ENCODE results near the gene ALG12. TPM values are rescaled to one million over a fixed set of nuclear protein-coding genes. Genes with fewer than 3 reads are reported as not detected.
A peak's percentile ranks its signal among the peaks of the same experiment; 100 is the strongest.

Gene ALG12
- total RNA-seq, 1 donor from 2014 or later, result 20.6 TPM

DNA sequence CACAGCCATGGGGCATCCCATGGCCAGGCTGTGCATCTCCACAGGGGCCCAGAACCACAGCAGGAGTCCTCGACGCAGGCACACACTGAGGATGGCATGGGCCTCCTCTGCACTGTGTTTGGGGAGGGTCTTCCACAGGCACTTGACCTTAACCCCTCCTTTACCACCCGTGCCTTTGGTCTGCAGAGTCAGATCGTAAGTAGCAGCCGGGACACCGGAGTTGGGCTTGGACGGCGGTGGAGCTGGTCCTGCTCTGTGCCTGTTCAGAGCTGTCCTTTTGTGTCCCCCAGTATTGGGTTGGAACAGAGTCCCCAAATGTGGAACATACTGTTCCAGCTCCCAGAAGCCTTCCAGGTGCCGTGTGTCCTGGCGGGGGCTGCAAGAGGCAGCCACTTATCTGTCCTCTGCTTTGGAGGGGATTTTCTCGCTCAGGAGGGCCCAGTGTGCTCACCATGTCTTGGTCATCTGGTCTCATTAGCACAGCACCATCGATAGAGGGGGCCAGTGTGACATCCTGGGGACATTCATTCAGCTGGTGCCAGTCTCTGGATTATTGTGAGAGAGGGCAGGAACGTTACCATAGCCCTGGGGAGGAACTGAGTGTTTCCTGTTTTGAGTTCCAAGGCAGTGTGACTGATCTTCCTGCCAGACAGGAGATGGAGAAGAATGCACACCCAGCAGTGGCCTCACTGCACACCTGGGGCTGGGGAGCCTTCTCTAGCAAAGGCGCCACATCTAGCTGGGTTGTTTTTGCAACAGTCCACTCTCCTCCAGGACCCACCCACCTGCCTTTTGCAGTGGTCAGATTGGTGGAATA is 12.6 kb upstream of the ALG12 start:
- peaks cover 2% of the 10 kb centered on the region for H3K36me3 Mint-ChIP-seq (ENCODE audit: low read depth)
- DNase-seq (ENCODE audit: low spot score), result no peak
- TF ChIP-seq, protein P1, sequence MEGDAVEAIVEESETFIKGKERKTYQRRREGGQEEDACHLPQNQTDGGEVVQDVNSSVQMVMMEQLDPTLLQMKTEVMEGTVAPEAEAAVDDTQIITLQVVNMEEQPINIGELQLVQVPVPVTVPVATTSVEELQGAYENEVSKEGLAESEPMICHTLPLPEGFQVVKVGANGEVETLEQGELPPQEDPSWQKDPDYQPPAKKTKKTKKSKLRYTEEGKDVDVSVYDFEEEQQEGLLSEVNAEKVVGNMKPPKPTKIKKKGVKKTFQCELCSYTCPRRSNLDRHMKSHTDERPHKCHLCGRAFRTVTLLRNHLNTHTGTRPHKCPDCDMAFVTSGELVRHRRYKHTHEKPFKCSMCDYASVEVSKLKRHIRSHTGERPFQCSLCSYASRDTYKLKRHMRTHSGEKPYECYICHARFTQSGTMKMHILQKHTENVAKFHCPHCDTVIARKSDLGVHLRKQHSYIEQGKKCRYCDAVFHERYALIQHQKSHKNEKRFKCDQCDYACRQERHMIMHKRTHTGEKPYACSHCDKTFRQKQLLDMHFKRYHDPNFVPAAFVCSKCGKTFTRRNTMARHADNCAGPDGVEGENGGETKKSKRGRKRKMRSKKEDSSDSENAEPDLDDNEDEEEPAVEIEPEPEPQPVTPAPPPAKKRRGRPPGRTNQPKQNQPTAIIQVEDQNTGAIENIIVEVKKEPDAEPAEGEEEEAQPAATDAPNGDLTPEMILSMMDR (IDR thresholded peaks at IDR 0.05), result peak; percentile 78
- H3K9me3 Mint-ChIP-seq (ENCODE audit: low read depth), result no peaks in the 10 kb centered on the region
- H3K4me3 Mint-ChIP-seq (ENCODE audit: unreplicated experiment), result no peak overlapping the region
- peaks cover 12% of the 10 kb centered on the region for H3K4me1 Mint-ChIP-seq (ENCODE audit: low read depth)
- H3K27me3 Mint-ChIP-seq (ENCODE audit: low read depth), result no peaks in the 10 kb centered on the region
- H3K27ac Mint-ChIP-seq (ENCODE audit: unreplicated experiment), result no peak overlapping the region

DNA sequence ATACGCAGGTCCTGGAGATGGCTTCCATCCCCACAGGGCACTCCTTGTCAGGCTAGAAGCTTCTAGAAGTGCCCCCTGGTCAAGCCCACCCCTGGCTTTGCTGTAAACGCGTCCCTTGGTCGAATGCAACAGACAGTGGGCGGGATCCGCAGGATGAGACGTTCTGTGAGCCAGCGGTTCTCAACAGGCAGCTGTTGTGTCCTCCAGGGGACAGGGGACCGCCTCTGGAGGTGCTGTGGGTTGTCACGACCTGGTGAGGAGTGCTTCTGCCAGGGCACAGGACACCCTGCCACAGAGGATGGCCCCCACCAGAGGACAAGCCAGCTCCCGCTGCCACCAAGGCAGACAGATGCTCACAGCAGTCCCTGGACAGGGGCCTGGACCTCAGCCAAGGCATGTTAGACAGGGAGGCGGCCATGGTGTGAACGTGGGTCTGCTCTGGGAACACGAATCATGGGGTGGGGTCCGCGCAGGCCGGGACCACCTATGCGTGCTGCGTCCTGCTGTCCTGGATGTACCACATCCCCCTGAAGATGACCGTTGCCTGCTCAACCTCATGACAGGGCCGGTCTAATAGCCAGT is 11.8 kb upstream of the ALG12 start:
- Mint-ChIP-seq H3K27ac (ENCODE audit: unreplicated experiment) (no peak overlapping the region), H3K27me3 (ENCODE audit: low read depth) (no peaks in the 10 kb centered on the region), H3K36me3 (ENCODE audit: low read depth) (peaks cover 7% of the 10 kb centered on the region), H3K4me3 (ENCODE audit: unreplicated experiment) (no peak overlapping the region), H3K4me1 (ENCODE audit: low read depth) (peaks cover 12% of the 10 kb centered on the region), H3K9me3 (ENCODE audit: low read depth) (no peaks in the 10 kb centered on the region)
- TF ChIP-seq, protein P1 (IDR thresholded peaks at IDR 0.05), result no peak
- no peak for DNase-seq (ENCODE audit: low spot score)

DNA sequence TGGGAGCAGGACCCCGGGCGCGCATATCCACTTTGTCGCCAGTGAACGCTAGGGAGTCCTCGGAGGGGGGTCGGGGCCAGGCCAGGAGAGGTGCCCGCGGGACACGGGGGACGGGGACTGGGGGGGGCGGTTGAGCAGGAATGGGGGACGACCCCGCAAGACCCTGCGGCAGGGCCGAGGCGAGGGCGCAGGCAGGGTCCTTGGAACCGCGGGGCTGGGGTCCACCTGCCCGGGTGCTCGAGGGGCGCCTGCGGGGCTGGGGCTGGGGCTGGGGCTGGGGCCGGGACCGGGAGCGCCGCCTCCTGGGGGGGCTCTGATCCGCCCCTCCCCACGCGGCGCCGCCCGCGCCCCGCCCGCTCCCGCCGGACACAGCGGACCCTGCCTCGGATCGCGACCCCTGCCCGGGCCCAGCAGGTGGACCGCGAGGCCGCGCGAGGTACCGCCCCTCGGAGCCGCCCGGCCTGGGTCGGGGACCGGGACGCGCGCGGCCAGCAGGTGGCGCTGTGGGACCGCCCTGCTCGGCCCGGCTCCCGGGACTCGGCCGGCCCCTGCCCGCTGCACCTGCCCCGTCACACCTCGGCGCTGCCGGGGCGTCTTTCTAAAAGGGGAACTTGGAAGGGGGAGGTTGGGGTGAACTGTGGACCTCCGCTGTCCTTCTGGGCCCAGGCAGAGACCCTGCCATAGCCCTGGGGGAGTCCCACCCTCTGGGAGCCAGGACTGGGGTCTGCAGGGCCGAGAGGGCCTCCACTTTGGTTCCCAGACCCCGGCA is 11.2 kb upstream of the ALG12 start:
- Mint-ChIP-seq H3K36me3 (ENCODE audit: low read depth) (peaks cover 7% of the 10 kb centered on the region), H3K4me3 (ENCODE audit: unreplicated experiment) (no peak overlapping the region), H3K27me3 (ENCODE audit: low read depth) (no peaks in the 10 kb centered on the region), H3K27ac (ENCODE audit: unreplicated experiment) (no peak overlapping the region), H3K4me1 (ENCODE audit: low read depth) (peaks cover 12% of the 10 kb centered on the region), H3K9me3 (ENCODE audit: low read depth) (no peaks in the 10 kb centered on the region)
- TF ChIP-seq, protein P1 (IDR thresholded peaks at IDR 0.05), result peak; percentile 89
- DNase-seq (ENCODE audit: low spot score), result no peak

DNA sequence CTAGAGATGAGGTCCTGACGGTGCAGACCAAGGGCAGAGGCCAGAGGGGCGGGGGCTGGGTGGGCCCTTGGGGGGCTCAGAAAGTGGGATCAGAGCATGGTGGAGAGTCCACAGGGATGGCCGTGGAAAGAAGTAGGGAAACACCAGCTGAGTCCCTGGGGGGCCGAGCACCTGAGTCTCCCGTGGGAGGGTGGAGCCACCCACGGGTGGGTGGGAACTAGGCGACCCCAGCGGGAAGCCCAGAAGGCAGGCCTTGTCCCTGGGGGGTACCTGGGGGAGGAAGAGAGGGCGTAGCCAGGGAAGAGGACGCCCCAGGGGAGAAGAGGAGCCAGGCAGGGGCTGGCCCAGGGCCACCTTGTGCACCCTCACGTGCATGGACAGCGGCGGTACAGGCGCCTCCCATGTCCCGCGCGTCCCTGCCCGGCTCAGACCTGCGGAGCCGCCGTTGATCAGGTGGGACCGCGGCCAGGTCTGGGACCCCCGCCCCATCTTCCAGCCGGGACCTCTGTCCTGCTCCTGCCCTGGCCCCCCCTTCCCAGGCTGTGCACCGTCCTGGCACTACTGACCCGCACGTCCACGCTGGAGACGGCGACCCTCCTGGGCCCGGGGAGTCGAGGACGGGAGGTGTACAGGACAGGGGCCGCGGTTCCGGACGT is 10.4 kb upstream of the ALG12 start:
- H3K27ac Mint-ChIP-seq (ENCODE audit: unreplicated experiment), result no peak overlapping the region
- no peak for DNase-seq (ENCODE audit: low spot score)
- TF ChIP-seq, protein P1 (IDR thresholded peaks at IDR 0.05), result no peak
- peaks cover 12% of the 10 kb centered on the region for H3K4me1 Mint-ChIP-seq (ENCODE audit: low read depth)
- H3K27me3 Mint-ChIP-seq (ENCODE audit: low read depth), result no peaks in the 10 kb centered on the region
- H3K36me3 Mint-ChIP-seq (ENCODE audit: low read depth), result peaks cover 7% of the 10 kb centered on the region
- H3K9me3 Mint-ChIP-seq (ENCODE audit: low read depth), result no peaks in the 10 kb centered on the region
- H3K4me3 Mint-ChIP-seq (ENCODE audit: unreplicated experiment), result no peak overlapping the region

DNA sequence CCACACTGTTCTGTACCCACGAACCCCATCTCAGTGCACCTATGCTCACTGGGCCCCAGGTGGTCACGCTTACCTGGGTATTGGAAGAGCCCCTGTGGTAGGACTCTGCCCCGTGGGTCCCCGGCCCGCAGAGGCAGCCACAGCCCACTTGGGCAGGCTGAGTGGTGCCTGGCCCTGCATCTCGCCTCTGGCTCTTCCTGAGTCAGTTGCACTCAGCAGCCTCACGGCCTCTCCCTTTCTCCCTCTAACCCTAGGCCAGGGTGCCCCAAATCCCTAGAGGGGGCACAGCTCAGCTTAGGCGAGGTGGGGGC is 9.9 kb upstream of the ALG12 start:
- peaks cover 7% of the 10 kb centered on the region for H3K36me3 Mint-ChIP-seq (ENCODE audit: low read depth)
- no peak overlapping the region for H3K27ac Mint-ChIP-seq (ENCODE audit: unreplicated experiment)
- H3K9me3 Mint-ChIP-seq (ENCODE audit: low read depth), result no peaks in the 10 kb centered on the region
- H3K4me1 Mint-ChIP-seq (ENCODE audit: low read depth), result peaks cover 9% of the 10 kb centered on the region
- no peaks in the 10 kb centered on the region for H3K27me3 Mint-ChIP-seq (ENCODE audit: low read depth)
- no peak overlapping the region for H3K4me3 Mint-ChIP-seq (ENCODE audit: unreplicated experiment)
- TF ChIP-seq, protein P1 (IDR thresholded peaks at IDR 0.05), result no peak
- DNase-seq (ENCODE audit: low spot score), result no peak
